ENCODE results near the gene HERC3.

HERC3 gene

DNA sequence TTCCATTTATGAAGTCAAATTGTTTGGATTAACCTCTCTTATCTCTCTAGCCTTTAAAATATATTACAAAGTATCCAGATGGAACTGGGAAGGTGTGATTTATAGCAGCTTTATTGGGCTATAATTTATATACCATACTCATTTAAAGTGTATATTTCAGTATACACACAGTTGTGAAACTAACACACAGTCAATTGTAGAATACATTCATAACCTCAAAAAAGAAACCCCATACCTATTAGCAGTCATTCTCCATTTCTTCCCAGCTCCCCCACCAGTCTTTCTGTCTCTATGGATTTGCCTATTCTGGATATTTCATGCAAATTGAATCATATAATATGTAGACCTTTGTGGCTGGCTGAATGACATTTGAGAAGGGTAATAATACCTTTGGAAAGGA, 112.9 kb downstream of the HERC3 start:
- DNase-seq (ENCODE audit: low read depth, low spot score), result no peak
- TF ChIP-seq, protein P1, sequence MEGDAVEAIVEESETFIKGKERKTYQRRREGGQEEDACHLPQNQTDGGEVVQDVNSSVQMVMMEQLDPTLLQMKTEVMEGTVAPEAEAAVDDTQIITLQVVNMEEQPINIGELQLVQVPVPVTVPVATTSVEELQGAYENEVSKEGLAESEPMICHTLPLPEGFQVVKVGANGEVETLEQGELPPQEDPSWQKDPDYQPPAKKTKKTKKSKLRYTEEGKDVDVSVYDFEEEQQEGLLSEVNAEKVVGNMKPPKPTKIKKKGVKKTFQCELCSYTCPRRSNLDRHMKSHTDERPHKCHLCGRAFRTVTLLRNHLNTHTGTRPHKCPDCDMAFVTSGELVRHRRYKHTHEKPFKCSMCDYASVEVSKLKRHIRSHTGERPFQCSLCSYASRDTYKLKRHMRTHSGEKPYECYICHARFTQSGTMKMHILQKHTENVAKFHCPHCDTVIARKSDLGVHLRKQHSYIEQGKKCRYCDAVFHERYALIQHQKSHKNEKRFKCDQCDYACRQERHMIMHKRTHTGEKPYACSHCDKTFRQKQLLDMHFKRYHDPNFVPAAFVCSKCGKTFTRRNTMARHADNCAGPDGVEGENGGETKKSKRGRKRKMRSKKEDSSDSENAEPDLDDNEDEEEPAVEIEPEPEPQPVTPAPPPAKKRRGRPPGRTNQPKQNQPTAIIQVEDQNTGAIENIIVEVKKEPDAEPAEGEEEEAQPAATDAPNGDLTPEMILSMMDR (IDR thresholded peaks at IDR 0.05; ENCODE audit: insufficient read depth, low read length, missing control alignments), result no peak
- CTCF ChIA-PET, result interaction anchor here (1.1 to 8.7 kb wide), 19 partner anchors 8 to 325 kb away, joined by 3 to 98 read pairs (median 8); partner anchors contain the start of gene NAP1L5
- H3K4me3 ChIP-seq (ENCODE audit: low read depth, low read length), result no peak overlapping the region
- POLR2A ChIA-PET, result no interaction called here

DNA sequence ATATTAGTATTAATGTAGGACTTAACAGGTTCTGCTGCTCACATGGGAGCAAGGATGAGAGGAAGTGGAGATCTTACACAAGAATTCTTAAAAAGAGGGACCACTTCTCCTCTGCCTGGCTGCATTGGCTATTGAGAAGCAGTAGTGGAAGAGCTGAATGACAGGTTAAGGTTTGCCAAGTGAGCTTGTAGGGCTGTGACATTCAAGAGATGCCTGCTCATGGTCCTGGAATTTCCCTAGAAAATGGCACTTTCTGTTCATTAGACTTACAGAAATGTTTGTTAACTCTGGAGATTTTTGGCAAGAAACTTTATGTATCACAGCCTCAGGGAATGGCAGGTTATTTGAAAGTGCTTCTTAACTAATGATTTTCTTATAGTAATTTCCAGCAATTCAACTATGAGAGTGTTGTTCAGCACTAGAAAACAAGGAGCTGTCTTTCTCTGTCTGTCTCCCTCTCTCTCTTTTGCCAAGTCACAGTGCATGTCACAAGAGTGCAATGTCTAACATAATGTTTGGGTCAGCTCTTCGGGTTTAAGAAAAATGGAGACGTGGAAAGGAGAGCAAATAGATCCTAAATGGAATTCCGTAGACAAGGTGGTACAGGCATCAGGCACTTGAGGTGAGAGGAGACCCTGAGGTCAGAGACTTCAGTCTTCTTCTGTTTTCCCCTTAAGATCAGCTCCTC, 113.7 kb downstream of the HERC3 start:
- no peak for DNase-seq (ENCODE audit: low read depth, low spot score)
- CTCF ChIA-PET, result interaction anchor here (0.7 to 8.7 kb wide), 41 partner anchors 8 to 405 kb away, joined by 3 to 98 read pairs (median 5); partner anchors contain the start of gene NAP1L5

DNA sequence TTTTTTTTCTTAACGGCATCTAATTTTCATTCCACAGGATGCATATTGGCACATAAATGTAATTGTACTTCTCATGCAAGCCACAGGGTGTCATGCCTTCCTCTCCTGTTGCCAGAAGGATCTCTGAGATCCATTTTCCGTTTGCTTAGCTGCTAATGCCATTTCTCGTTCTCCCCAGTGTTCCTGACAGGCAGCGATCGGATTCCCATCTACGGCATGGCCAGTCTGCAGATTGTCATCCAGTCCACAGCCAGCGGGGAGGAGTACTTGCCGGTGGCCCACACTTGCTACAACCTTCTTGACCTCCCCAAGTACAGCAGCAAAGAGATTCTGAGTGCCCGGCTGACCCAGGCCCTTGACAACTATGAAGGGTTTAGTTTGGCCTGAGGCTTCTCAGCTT, 114.3 kb downstream of the HERC3 start:
- ChIA-PET CTCF (interaction anchor here (0.5 to 8.7 kb wide), 40 partner anchors 9 to 530 kb away, joined by 3 to 98 read pairs (median 5); partner anchors contain the start of gene NAP1L5), POLR2A (interaction anchor here (0.6 kb wide), 1 partner anchor 111 kb away, joined by 3 read pairs; no protein-coding TSS in a partner anchor)
- TF ChIP-seq, protein P1 (IDR thresholded peaks at IDR 0.05; ENCODE audit: insufficient read depth, low read length, missing control alignments), result peak; percentile 60
- DNase-seq (ENCODE audit: low read depth, low spot score), result no peak
- no peak overlapping the region for H3K4me3 ChIP-seq (ENCODE audit: low read depth, low read length)

More for the DNA sequence above, 113.7 kb downstream of the HERC3 start:
- POLR2A ChIA-PET, result interaction anchor here (0.6 kb wide), 1 partner anchor 111 kb away, joined by 3 read pairs; no protein-coding TSS in a partner anchor
- TF ChIP-seq, protein P1 (IDR thresholded peaks at IDR 0.05; ENCODE audit: insufficient read depth, low read length, missing control alignments), result no peak
- no peak overlapping the region for H3K4me3 ChIP-seq (ENCODE audit: low read depth, low read length)

DNA sequence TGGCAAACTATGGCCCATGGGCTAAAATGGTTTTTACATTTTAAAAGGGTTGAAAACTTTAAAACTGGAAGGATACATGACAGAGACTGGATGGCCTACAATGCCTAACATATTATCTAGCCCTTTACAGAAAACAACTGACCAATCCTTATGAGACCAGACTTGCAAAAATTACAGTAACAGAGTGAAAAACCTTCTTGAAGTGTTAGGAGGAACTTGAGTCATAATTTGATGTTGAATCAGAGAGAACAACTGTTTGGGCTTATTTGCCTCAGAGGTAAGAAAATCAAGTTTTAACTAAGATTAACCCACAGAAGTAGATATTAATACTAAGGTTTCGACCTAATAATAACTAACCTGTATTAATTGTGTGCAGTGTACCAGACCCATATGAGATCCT, 117.7 kb downstream of the HERC3 start:
- POLR2A ChIA-PET, result no interaction called here
- H3K4me3 ChIP-seq (ENCODE audit: low read depth, low read length), result no peak overlapping the region
- TF ChIP-seq, protein P1 (IDR thresholded peaks at IDR 0.05; ENCODE audit: insufficient read depth, low read length, missing control alignments), result no peak
- CTCF ChIA-PET, result interaction anchor here (0.9 to 8.7 kb wide), 5 partner anchors 10 to 313 kb away, joined by 3 to 98 read pairs (median 4); no protein-coding TSS in a partner anchor
- no peak for DNase-seq (ENCODE audit: low read depth, low spot score)

DNA sequence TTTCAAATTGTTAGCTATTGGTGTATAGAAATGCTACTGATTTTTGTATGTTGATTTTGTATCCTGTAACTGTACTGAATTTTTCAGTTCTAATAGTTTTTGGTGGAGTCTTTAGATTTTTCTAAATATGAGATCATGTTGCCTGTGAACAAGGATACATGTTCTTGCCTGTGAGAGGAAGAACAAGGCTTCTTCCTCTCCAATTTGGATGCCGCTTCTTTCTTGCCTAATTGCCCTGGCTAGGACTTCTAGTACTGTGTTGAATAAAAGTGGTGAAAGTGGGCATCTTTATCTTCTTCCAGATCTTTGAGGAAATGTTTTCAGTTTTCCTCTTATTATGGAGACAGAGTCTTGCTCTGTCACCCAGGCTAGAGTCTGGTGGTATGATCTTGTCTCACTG, 121.5 kb downstream of the HERC3 start:
- ChIA-PET CTCF (no interaction called here), POLR2A (no interaction called here)
- H3K4me3 ChIP-seq (ENCODE audit: low read depth, low read length), result no peak overlapping the region
- no peak for DNase-seq (ENCODE audit: low read depth, low spot score)
- TF ChIP-seq, protein P1 (IDR thresholded peaks at IDR 0.05; ENCODE audit: insufficient read depth, low read length, missing control alignments), result no peak

DNA sequence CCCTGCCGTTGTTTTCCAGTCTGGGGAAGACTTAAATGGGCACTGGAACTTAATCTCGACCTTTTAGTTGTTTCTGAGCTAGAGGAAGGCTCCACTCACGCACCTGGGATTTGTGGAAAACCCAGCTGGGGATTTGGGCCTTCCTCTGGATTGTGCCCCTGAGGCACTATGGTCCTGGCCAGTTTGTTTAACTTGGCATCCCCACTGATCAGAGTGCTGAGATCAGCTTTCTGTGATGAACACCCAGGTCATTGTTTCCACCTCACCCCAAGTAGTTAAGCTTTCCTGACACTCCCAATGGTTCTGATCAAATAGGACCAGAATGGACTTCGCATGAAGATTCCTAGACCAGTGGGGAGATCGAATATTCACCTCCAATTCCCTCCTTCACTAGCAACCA, 125.8 kb downstream of the HERC3 start:
- H3K4me3 ChIP-seq (ENCODE audit: low read depth, low read length), result no peak overlapping the region
- TF ChIP-seq, protein P1 (IDR thresholded peaks at IDR 0.05; ENCODE audit: insufficient read depth, low read length, missing control alignments), result no peak
- ChIA-PET POLR2A (no interaction called here), CTCF (interaction anchor here (1.0 to 2.2 kb wide), 2 partner anchors 9 to 12 kb away, joined by 3 to 6 read pairs; no protein-coding TSS in a partner anchor)
- DNase-seq (ENCODE audit: low read depth, low spot score), result no peak

Measured in AG04449 (cell line).